Mesendoderm (in vitro differentiated cells): Measurements from ENCODE around the gene NTNG2.

ENCODE experiments used
- DNase-seq: peaks from one replicate; pipeline ENCODE4 v3.0.0; 2013
- H2AK5ac ChIP-seq: 2 replicates; pipeline ENCODE4 v1.6.1; 2013; ENCODE audit warnings: low read length, inconsistent platforms
- H2BK120ac ChIP-seq: 2 replicates; pipeline ENCODE4 v1.6.1; 2013; ENCODE audit warnings: low read depth, mild to moderate bottlenecking, low read length, moderate library complexity, mixed read lengths
- H2BK15ac ChIP-seq: replicated peaks from 2 replicates; pipeline ENCODE4 v1.6.1; 2013; ENCODE audit warnings: low read depth, mild to moderate bottlenecking, moderate library complexity
- H2BK5ac ChIP-seq: 2 replicates; pipeline ENCODE4 v1.6.1; 2013; ENCODE audit warnings: low read length, inconsistent platforms
- H3K18ac ChIP-seq: 2 replicates; pipeline ENCODE4 v1.6.1; 2013; ENCODE audit warnings: mild to moderate bottlenecking, low read length, mixed read lengths
- H3K23ac ChIP-seq: one replicate; pipeline ENCODE4 v1.6.1; 2013; ENCODE audit warnings: low read length
- H3K27ac ChIP-seq: 2 replicates; pipeline ENCODE4 v1.5.1; 2013; ENCODE audit warnings: low read depth, mild to moderate bottlenecking, inconsistent platforms, low read length, moderate library complexity
- H3K27me3 ChIP-seq: 2 replicates; pipeline ENCODE4 v1.6.1; 2013; ENCODE audit warnings: low read length, control low read depth, mild to moderate bottlenecking, inconsistent platforms; ENCODE audit not compliant: insufficient read depth, poor library complexity
- H3K36me3 ChIP-seq: 2 replicates; pipeline ENCODE4 v1.6.1; 2013; ENCODE audit warnings: low read length, inconsistent platforms; ENCODE audit not compliant: control insufficient read depth, insufficient read depth
- H3K4ac ChIP-seq: one replicate; pipeline ENCODE4 v1.6.1; 2013; ENCODE audit warnings: low read depth, mild to moderate bottlenecking, low read length, moderate library complexity
- H3K4me1 ChIP-seq: 2 replicates; pipeline ENCODE4 v1.6.1; 2013; ENCODE audit warnings: low read depth, low read length, inconsistent platforms; ENCODE audit not compliant: control insufficient read depth
- H3K4me2 ChIP-seq: 2 replicates; pipeline ENCODE4 v1.6.1; 2013; ENCODE audit warnings: low read length
- H3K4me3 ChIP-seq: 2 replicates; pipeline ENCODE4 v1.5.1; 2013; ENCODE audit warnings: mild to moderate bottlenecking, low read length
- H3K56ac ChIP-seq: one replicate; pipeline ENCODE4 v1.6.1; 2013; ENCODE audit warnings: low read length
- H3K79me1 ChIP-seq: 2 replicates; pipeline ENCODE4 v1.6.1; 2013; ENCODE audit warnings: low read length, inconsistent platforms
- H3K79me2 ChIP-seq: 2 replicates; pipeline ENCODE4 v1.6.1; 2013; ENCODE audit warnings: mild to moderate bottlenecking, low read length; ENCODE audit not compliant: control insufficient read depth, insufficient read depth
- H3K9ac ChIP-seq: 2 replicates; pipeline ENCODE4 v1.6.1; 2013; ENCODE audit warnings: low read length, inconsistent platforms
- H4K5ac ChIP-seq: one replicate; pipeline ENCODE4 v1.6.1; 2013; ENCODE audit warnings: low read length
- H4K8ac ChIP-seq: one replicate; pipeline ENCODE4 v1.6.1; 2013; ENCODE audit warnings: low read depth, mild to moderate bottlenecking, control low read depth, low read length, moderate library complexity
- WGBS: extraction: QIAGEN DNeasy Blood & Tissue Kit; methylation state at CpG from one replicate; pipeline ENCODE4 v1.1.7; 2013; ENCODE audit warnings: low lambda C conversion rate, missing lambda C conversion rate; ENCODE audit not compliant: insufficient coverage; ENCODE audit errors: extremely low coverage; 5-methylcytosine and 5-hydroxymethylcytosine counted together

The NTNG2 gene

GRCh38 chr9:132194508-132194907 lies 32.6 kb downstream of the NTNG2 start:
- Histone ChIP-seq H3K4me1 (no peaks in the 10 kb centered on the region), H2AK5ac (no peak overlapping the region), H3K9ac (no peak overlapping the region), H3K36me3 (no peaks in the 10 kb centered on the region), H2BK5ac (no peak overlapping the region), H3K79me2 (no peaks in the 10 kb centered on the region), H4K8ac (no peak overlapping the region), H3K18ac (no peak overlapping the region), H3K4me3 (no peak overlapping the region), H3K4ac (no peak overlapping the region), H4K5ac (no peak overlapping the region), H2BK120ac (no peak overlapping the region), H3K56ac (no peak overlapping the region), H3K23ac (no peak overlapping the region), H3K79me1 (no peaks in the 10 kb centered on the region), H2BK15ac (no peak overlapping the region), H3K27ac (no peak overlapping the region), H3K4me2 (no peak overlapping the region), H3K27me3 (no peaks in the 10 kb centered on the region)
- no CpG with 5 or more reads among the region's 8 CpGs for WGBS
- DNase-seq = no peak

GRCh38 chr9:132197315-132197714 lies 35.5 kb downstream of the NTNG2 start:
- no peak overlapping the region for H4K8ac ChIP-seq
- no peak overlapping the region for H3K18ac ChIP-seq
- no peak overlapping the region for H3K4me2 ChIP-seq
- no peaks in the 10 kb centered on the region for H3K4me1 ChIP-seq
- H3K4ac ChIP-seq = no peak overlapping the region
- H2BK120ac ChIP-seq = no peak overlapping the region
- H3K27ac ChIP-seq = no peak overlapping the region
- H3K36me3 ChIP-seq = no peaks in the 10 kb centered on the region
- no peaks in the 10 kb centered on the region for H3K27me3 ChIP-seq
- H3K4me3 ChIP-seq = no peak overlapping the region
- H3K9ac ChIP-seq = no peak overlapping the region
- H3K23ac ChIP-seq = no peak overlapping the region
- H3K79me2 ChIP-seq = no peaks in the 10 kb centered on the region
- no peak overlapping the region for H2BK5ac ChIP-seq
- H2BK15ac ChIP-seq = no peak overlapping the region
- H2AK5ac ChIP-seq = no peak overlapping the region
- 100% methylated on average over 1 of the region's 6 CpGs for WGBS
- H3K79me1 ChIP-seq = no peaks in the 10 kb centered on the region
- H4K5ac ChIP-seq = no peak overlapping the region
- no peak overlapping the region for H3K56ac ChIP-seq
- no peak for DNase-seq

- whole genome bisulfite sequencing = no CpG with 5 or more reads among the region's 58 CpGs
- no peak overlapping the region for H2BK120ac ChIP-seq
- H3K4me3 ChIP-seq = no peak overlapping the region
- H2AK5ac ChIP-seq = no peak overlapping the region
- H3K56ac ChIP-seq = no peak overlapping the region
- no peaks in the 10 kb centered on the region for H3K27me3 ChIP-seq
- no peak overlapping the region for H3K27ac ChIP-seq
- no peak overlapping the region for H3K4me2 ChIP-seq
- no peaks in the 10 kb centered on the region for H3K79me1 ChIP-seq
- H2BK5ac ChIP-seq = no peak overlapping the region
- no peaks in the 10 kb centered on the region for H3K4me1 ChIP-seq
- H3K36me3 ChIP-seq = no peaks in the 10 kb centered on the region
- H4K5ac ChIP-seq = no peak overlapping the region
- no peak overlapping the region for H3K4ac ChIP-seq
- DNase-seq = no peak
- H3K23ac ChIP-seq = no peak overlapping the region
- no peak overlapping the region for H2BK15ac ChIP-seq
- H3K9ac ChIP-seq = no peak overlapping the region
- no peak overlapping the region for H4K8ac ChIP-seq
- no peaks in the 10 kb centered on the region for H3K79me2 ChIP-seq
- H3K18ac ChIP-seq = no peak overlapping the region
These were observed 36.1 kb downstream of the NTNG2 start for GRCh38 chr9:132197856-132198550.

GRCh38 chr9:132199056-132199455 lies 37.2 kb downstream of the NTNG2 start:
- no CpG with 5 or more reads among the region's 4 CpGs for WGBS

DNA sequence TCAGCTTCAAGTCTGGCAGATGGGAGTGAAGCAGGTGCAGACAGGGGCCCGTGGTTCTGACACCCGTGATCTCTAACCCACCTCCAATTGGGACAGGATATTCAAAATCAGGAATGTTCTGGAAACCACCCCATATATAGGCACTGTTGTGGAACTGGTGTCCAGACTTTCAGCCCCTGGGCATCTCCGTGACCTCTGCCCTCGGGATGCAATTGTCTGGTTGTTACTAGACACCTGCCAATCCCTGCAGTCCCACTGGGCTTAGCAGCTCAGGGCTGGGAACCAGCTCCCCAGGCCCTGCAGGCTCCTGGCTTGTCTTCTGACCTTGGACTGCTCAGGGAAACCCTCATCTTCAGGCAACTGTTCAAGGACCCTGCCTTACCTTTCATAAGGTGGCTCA lies 38.8 kb downstream of the NTNG2 start:
- DNase-seq = no peak
- Histone ChIP-seq H3K79me2 (no peaks in the 10 kb centered on the region), H3K36me3 (no peaks in the 10 kb centered on the region), H4K8ac (no peak overlapping the region), H3K79me1 (no peaks in the 10 kb centered on the region), H3K56ac (no peak overlapping the region), H3K4ac (no peak overlapping the region), H2BK120ac (no peak overlapping the region), H3K18ac (no peak overlapping the region), H2AK5ac (no peak overlapping the region), H3K4me1 (no peaks in the 10 kb centered on the region), H2BK15ac (no peak overlapping the region), H3K4me3 (no peak overlapping the region), H3K23ac (no peak overlapping the region), H3K9ac (no peak overlapping the region), H3K27me3 (no peaks in the 10 kb centered on the region), H2BK5ac (no peak overlapping the region), H3K27ac (no peak overlapping the region), H3K4me2 (no peak overlapping the region), H4K5ac (no peak overlapping the region)
- no CpG with 5 or more reads among the region's 4 CpGs for WGBS

More at GRCh38 chr9:132199056-132199455, 37.2 kb downstream of the NTNG2 start:
- Histone ChIP-seq H3K27ac (no peak overlapping the region), H3K23ac (no peak overlapping the region), H2BK15ac (no peak overlapping the region), H3K79me1 (no peaks in the 10 kb centered on the region), H2BK120ac (no peak overlapping the region), H4K5ac (no peak overlapping the region), H3K36me3 (no peaks in the 10 kb centered on the region), H3K56ac (no peak overlapping the region), H3K79me2 (no peaks in the 10 kb centered on the region), H3K27me3 (no peaks in the 10 kb centered on the region), H3K18ac (no peak overlapping the region), H3K4me1 (no peaks in the 10 kb centered on the region), H3K9ac (no peak overlapping the region), H3K4ac (no peak overlapping the region), H3K4me3 (no peak overlapping the region), H4K8ac (no peak overlapping the region), H2AK5ac (no peak overlapping the region), H3K4me2 (no peak overlapping the region), H2BK5ac (no peak overlapping the region)
- DNase-seq = no peak

DNA sequence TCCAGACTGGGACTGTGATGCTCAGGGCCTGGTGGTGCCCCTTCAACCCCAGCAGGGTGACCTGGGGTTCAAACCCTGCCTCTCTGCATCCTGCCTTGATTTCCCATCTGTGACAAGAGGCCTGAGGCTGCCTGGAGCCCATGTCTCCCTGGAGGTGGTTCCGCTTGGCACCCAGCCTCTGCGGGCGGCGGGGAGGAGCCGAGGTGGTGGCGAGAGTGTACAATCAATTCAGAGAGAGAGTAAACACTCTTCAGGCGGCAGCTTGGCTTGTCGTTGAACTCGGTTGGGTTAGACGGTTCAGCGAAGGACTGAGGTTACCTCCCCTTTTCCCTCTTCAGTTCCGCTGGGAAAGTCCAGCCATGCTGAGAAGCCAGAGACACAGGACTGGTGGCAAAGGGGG lies 39.3 kb downstream of the NTNG2 start:
- no CpG with 5 or more reads among the region's 12 CpGs for whole genome bisulfite sequencing

More for the DNA sequence above, 39.3 kb downstream of the NTNG2 start:
- Histone ChIP-seq H2AK5ac (no peak overlapping the region), H3K4me2 (no peak overlapping the region), H2BK15ac (no peak overlapping the region), H3K4me3 (no peak overlapping the region), H3K27me3 (no peaks in the 10 kb centered on the region), H2BK120ac (no peak overlapping the region), H3K18ac (no peak overlapping the region), H3K56ac (no peak overlapping the region), H4K8ac (no peak overlapping the region), H3K36me3 (no peaks in the 10 kb centered on the region), H3K4ac (no peak overlapping the region), H3K27ac (no peak overlapping the region), H3K4me1 (no peaks in the 10 kb centered on the region), H3K79me2 (no peaks in the 10 kb centered on the region), H4K5ac (no peak overlapping the region), H3K79me1 (no peaks in the 10 kb centered on the region), H3K23ac (no peak overlapping the region), H2BK5ac (no peak overlapping the region), H3K9ac (no peak overlapping the region)
- no peak for DNase-seq
